NCI-H1105 (cell line): ENCODE results near the gene ABCA3.
"Not testable (repeated sequence)": the region's sequence is repeated elsewhere in the genome, so short reads cannot be mapped to it uniquely, and the experiment has no call there.

Source experiments
- DNase-seq: peaks from one replicate; lab custom pipeline; 2025; lab: John Stamatoyannopoulos, UW

Gene ABCA3

GRCh38 chr16:2278956-2279800, 61.4 kb downstream of the ABCA3 start:
- no peak for DNase-seq

DNA sequence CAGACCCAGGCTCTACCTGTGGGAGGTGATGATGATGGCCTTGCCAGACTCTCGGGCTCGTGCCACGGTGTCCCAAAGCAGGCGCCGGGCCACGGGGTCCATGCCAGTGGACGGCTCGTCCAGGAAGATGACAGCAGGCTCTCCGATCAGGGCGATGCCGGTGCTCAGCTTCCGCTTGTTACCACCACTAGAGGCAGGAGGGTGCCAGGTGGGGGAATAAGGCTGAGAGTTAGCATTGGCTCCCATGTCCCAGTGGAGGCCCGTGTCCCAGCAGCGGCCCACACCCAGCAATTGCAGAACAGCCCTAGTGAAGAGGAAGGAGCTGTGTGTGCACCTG, 62.3 kb downstream of the ABCA3 start:
- no peak for DNase-seq

- DNase-seq = no peak
Measured at GRCh38 chr16:2277466-2278271, 62.9 kb downstream of the ABCA3 start.

GRCh38 chr16:2276368-2277195, 63.9 kb downstream of the ABCA3 start:
- DNase-seq = no peak

GRCh38 chr16:2275476-2276367, 64.8 kb downstream of the ABCA3 start:
- DNase-seq = no peak

GRCh38 chr16:2273931-2274330, 66.6 kb downstream of the ABCA3 start:
- no peak for DNase-seq

DNA sequence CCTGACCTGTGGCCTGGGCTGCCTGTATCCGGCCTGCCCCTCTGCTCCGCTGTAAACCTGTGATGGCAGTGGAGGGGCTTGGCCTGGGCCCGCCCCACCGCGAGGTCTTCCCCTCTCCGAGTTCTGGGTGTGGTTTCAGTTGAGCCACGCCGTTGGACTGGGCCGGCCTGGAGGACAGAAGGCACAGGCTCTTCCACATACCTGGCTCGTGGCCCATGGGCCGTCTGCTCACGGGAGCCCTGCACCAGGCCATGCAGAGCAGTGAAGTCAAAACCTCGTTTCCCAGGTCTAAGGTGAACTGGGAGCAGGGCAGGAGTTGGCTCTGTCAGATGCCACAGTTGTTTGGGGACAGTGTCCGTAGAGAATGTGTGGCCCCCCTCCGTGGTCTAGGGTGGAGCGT, 67.0 kb downstream of the ABCA3 start:
- no peak for DNase-seq

DNA sequence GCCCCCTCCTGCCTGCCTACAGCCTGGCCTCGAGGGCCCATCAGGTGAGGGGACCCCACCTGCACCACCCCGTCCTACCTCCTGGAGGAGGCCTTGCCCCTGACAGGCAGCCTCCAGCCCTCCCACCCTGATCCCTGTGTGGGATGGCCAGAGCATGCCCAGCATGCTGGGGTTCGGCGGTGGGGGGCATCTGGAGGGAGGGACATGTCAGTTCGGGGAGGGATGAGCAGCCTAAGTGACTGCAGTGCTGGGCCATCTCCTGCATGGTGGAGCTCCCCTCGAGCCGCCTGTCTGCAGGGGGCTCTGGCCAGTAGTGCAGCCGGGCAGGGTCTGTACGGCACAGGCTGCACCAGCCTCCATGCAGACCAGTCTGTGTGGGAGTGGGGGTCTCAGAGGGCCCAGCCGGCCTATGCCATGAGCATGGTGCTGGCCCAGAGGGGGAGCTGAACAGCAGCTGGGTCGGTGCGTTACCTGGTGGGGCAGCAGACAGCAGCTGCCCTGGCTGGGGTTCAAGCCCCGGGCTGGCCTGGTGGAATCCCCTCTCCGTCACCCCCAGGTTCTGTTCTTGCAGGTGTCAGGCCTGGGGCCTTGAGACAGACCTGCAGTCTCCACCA, 68.6 kb downstream of the ABCA3 start:
- DNase-seq = no peak

DNA sequence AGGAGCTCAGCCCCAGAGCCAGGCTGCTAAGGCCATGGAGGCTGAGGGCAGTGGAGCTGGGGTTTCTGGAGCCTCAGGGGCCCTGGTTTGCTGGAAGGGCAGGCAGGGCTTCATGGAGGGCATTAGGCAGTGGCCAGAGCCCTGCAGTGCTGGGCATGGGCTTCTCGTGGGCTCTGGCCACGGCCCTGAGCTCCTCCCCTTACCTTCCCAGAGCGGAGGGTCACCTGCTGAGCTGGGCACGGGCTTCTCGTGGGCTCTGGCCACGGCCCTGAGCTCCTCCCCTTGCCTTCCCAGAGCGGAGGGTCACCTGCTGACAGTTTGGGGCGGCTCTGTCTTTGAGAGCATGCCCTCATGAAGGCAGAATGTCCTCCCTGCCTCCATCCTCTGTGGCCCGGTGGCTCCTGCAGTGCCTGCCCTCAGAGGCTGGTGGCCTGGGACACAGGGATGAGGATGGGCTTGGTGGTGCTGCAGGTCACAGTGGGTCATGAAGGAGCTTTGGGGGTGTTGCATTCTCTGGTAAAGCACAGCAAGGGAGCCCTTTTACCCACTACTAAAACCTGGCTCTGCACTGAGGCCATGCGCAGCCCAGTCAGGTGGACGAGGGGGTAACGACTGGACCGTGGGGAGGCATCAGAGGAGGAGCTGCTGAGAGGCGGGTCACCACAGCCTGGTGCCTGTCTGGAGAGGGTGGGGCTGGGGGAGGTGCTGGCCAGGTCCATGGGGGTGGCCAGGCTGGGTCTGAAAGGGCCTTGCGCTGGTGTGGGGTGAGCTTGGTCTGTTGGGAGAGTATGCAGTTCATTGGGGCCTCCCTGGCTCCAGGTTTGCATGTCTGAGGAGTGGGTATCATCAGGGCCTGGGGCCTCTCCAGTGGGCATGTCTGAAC, 69.7 kb downstream of the ABCA3 start:
- DNase-seq = no peak

- no peak for DNase-seq
Measured at GRCh38 chr16:2270070-2270462, 70.5 kb downstream of the ABCA3 start.

DNA sequence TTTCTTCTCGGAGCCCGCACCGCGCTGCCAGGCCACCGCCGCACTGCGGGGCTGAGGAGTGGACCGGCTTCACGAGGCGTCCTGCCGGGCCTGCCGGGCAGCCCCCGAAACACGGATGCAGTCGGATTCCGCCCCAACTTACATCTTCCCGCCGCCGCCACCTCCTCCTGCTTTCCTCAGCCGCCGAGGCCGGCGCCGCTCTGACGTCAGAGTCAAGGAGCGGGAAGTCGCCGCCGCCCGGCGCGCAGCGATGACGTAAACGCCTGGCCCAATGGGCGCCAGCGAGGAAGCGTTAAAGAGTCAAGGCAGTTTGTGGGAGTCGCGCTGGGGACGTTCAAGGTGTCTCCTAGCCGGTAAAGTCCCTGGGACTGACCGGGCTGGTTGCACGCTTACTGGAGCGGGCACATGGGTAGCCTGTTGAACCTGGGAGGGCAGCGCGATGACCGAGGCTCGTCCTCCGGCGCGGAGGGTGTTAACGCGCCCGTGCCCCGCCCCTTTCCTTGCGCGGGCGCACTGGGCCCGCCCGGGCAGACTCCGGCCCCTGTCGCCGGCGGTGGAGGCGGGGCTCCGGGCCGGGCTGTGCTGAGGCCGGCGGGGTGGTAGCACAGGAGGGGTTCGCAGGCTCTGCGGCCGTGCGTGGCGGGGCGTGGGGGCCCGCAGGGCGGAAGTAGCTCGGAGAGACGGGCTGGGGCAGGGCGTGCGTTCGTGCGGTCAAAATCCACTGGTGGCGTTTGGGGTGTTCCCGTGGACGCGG, 72.4 kb downstream of the ABCA3 start, which contains the start of gene RNPS1:
Gene RNPS1, minus strand, starts transcription at position 214 of the 754 bp plus-strand sequence. CDS start 3,483 bp downstream, outside the sequence.
- peak; percentile 76 for DNase-seq

- DNase-seq = not testable (repeated sequence)
Measured at GRCh38 chr16:2267505-2267912, 73.0 kb downstream of the ABCA3 start.

DNA sequence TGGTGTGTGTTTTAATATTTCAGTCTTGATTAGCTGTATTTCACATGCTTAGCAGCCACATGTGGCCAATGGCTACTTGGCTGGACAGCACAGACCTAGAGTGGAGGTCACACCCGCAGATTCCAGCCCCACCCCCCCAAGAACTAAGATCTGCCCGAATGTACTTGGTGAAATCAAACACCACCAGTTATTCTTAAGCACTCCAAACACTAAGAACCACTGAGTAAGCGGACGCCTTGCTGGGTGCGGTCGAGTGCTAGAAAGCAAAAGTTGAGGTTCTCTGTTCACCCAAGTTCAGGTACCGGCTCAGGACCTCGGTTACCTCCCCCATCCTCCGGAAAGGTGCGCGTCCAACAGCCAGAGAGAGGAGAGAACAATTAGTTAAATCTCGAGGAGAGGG, 73.6 kb downstream of the ABCA3 start:
- DNase-seq = not testable (repeated sequence)

- DNase-seq = not testable (repeated sequence)
Measured at GRCh38 chr16:2263026-2263425, 77.5 kb downstream of the ABCA3 start.

DNA sequence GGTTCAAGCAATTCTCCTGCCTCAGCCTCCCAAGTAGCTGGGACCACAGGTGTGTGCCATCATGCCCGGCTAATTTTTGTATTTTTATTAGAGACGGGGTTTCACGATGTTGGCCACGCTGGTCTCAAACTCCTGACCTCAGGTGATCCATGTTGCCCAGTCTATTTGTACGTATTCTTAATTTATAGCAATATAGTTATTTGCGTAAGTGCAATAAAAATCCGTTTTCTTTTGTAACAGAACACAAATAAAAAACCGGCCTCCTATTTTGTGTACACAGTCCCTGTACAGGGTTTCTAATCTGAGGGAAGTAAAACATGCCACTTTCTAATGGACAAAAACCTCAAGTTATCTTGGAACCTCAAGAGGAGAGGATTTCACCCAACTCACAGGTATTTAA, 80.3 kb downstream of the ABCA3 start:
- no peak for DNase-seq

DNA sequence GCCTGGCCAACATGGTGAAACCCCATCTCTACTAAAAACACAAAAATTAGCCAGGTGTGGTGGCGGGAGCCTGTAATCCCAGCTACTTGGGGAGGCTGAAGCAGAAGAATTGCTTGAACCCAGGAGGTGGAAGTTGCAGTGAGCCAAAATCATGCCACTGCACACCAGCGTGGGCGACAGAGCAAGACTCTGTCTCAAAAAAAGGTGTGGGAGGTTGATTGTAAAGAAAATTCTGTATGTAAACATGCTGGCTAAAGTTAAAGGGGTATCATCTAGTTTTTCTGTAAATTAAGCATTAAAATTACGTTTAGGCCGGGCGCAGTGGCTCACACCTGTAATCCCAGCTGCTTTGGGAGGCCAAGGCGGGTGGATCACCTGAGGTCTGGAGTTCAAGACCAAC, 82.0 kb downstream of the ABCA3 start:
- not testable (repeated sequence) for DNase-seq

DNA sequence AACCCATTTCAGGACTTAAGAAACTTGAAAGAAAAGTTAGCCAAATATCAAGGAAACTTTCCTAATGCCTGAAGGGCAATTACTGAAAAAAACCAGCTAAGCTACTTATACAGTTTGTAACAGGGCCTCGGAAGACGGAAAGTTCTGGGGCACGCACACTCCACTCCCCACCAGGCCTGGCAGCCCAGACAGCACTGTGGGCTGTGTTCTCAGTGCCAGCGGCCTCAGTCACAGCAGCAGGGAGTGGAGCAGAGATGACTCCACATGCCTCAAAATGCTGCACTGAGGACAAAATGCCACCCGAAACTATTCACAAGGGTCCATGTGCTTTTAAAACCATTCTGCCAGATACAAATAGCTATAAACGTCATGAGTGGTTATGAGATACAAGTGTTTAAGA, 82.8 kb downstream of the ABCA3 start:
- DNase-seq = no peak

DNA sequence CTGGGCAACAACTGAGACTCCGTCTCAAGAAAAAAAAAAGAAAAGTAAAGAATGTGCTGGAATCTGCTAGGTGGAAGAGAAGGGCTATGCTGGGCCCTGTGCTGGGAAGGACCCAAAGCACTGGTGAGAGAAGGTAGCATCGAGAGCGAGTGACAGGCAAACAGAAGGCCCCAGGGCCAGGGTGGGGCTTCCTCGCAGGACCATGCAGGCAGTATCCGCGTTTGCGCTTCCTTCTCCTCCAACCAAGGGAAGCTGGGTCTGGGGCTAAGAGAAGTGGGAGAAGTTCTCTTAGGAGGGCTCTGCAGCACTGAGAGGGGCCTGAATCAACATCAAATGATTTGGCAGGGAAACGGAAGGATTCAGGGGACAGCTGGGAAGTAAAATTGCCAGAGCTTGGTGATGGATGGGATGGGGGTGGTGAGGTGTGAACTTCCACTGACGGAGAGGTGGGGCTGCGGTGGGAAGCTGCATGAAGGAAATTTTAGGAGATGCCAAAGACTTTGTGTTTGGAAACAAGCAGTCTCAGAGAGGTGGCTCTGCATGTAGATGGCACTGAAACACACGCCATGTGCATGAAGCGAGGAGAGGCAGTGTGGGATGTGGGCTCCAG, 83.9 kb downstream of the ABCA3 start:
- no peak for DNase-seq

- no peak for DNase-seq
Measured at GRCh38 chr16:2253293-2253692, 87.2 kb downstream of the ABCA3 start.
